Tibial nerve (tissue), 4 donors: ENCODE results near the gene MARK4. TPM values are rescaled to one million over a fixed set of nuclear protein-coding genes. Genes with fewer than 3 reads are reported as not detected.

ENCODE experiments used
- DNase-seq, 2 donors: peaks; one replicate each; pipeline ENCODE4 v3.0.0-alpha.2; 2019; ENCODE audit warnings: low spot score in 2 of 2
- H3K27ac ChIP-seq, 4 donors: fragments of 200-600 bp; sonication (generic) in 3 of 4; one replicate each; pipeline ENCODE4 v1.5.1; 2017 to 2019; ENCODE audit warnings: mild to moderate bottlenecking in 1 of 4
- H3K27me3 ChIP-seq, 2 donors: fragments of 200-600 bp; sonication (generic) in 1 of 2; one replicate each; pipeline versions ENCODE4 v1.5.1 to v1.6.0; 2017 to 2019
- H3K36me3 ChIP-seq, 3 donors: fragments of 200-600 bp; sonication (generic); one replicate each; pipeline ENCODE4 v1.5.1; 2018 to 2019
- H3K4me1 ChIP-seq, 4 donors: fragments of 200-600 bp; sonication (generic) in 3 of 4; one replicate each; pipeline ENCODE4 v1.5.1; 2017 to 2019
- H3K4me3 ChIP-seq, 4 donors: fragments of 200-600 bp; sonication (generic) in 3 of 4; one replicate each; pipeline ENCODE4 v1.5.1; 2017 to 2019; ENCODE audit warnings: mild to moderate bottlenecking in 1 of 4, moderate library complexity in 1 of 4
- H3K9me3 ChIP-seq, 4 donors: fragments of 200-600 bp; sonication (generic) in 3 of 4; one replicate each; pipeline ENCODE4 v1.5.1; 2017 to 2019
- CTCF ChIP-seq, 5 experiments: fragments of 200-600 bp in 3 of 5; fragments of 450-650 bp in 2 of 5; sonication (generic) in 3 of 5; IDR thresholded peaks; one replicate each; pipeline ENCODE4 v1.5.1; 2016 to 2019; ENCODE audit warnings: antibody characterized with exemption in 5 of 5, mild to moderate bottlenecking in 3 of 5, moderate library complexity in 2 of 5
- EP300 ChIP-seq, 2 donors: sonication (generic); formaldehyde crosslinking; IDR thresholded peaks; one replicate each; pipeline ENCODE4 v1.6.1; 2017; ENCODE audit warnings: antibody characterized with exemption in 2 of 2, mild to moderate bottlenecking in 1 of 2
- POLR2A ChIP-seq, 2 donors: fragments of 450-650 bp; IDR thresholded peaks; one replicate each; pipeline ENCODE4 v1.6.1; 2017; ENCODE audit warnings: antibody characterized with exemption in 2 of 2, mild to moderate bottlenecking in 2 of 2, moderate library complexity in 2 of 2
- WGBS, 2 donors: methylation state at CpG; one replicate each; pipeline ENCODE4 v1.1.5; 2018; 5-methylcytosine and 5-hydroxymethylcytosine counted together
- total RNA-seq, 4 donors: library from RNA; depleted of rRNA; stranded (reverse); fragments of >200 nt; gene quantifications; one replicate each; pipeline ENCODE4 v1.1.0, GENCODE V29; 2016

Gene MARK4
- total RNA-seq, 4 donors from 2014 or later: 12.1 to 34.8 (median 25.9) TPM

DNA sequence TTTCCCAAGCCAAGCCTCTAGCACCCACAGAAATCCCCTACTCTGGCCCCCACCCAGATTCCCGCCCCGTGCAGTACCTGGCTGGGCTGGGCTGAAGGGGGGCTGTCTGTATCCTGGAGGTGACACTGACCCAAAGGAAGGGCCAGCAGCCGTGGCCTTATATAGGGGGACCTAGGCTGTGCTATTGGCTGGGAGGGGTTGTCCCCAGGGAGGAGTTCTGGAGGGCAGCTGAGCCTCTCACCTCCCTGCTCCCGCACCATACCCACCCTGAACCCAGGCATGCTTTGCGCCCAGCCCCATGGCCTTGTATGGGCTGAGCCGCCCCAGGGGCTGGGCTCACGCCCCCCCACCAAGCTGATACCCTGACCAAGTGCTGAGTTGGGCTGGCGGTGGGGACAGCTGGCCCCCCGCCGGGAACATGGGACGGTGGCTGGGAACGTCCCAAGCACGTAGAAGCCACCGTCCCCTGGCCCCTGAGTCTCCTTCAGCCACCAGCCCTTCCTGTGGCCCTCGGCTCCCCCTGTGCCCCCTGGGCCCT, 71.7 kb downstream of the MARK4 start, which contains the start of gene CKM:
Gene CKM (minus strand): TSS at position 132 of the 538 bp plus-strand sequence. CDS start 3,162 bp downstream, outside the sequence.
- Histone ChIP-seq H3K36me3 (no peaks in the 10 kb centered on the region), H3K4me1 (peaks cover 0 to 16% (median 0%) of the 10 kb centered on the region in 4 donors), H3K27ac (no peak within 1 kb of the TSS), H3K9me3 (no peaks in the 10 kb centered on the region), H3K27me3 (peaks cover 0 to 60% of the 10 kb centered on the region in 2 donors), H3K4me3 (no peak within 1 kb of the TSS)
- TF ChIP-seq POLR2A (IDR thresholded peaks at IDR 0.05) (no peak), CTCF (IDR thresholded peaks at IDR 0.05) (no peak), EP300 (IDR thresholded peaks at IDR 0.05) (no peak)
- 33 to 40% methylated on average over 14 of the region's 15 CpGs for WGBS, 2 donors
- DNase-seq: no peak

DNA sequence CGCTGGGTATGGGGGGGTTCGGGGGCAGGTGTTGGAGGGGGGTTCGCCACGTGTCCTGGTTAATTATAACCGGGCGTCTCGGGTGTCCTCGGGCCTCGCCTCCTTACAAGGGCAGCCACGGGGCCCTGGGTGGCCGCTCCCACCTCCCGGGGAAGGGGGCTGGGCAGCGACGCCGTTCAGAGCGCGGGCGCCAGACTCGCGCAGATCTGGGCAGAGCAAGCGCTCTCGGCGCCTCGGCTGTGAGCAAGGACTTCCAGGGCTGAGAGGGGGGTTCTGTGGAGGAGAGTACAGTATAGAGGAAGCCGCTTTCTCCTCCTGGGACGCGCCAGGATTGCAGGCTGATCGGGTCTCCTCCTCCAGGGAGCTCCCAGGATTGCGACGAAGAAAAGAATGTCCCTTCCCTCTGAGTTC, 72.6 kb downstream of the MARK4 start:
- Histone ChIP-seq H3K4me3 (no peak overlapping the region), H3K36me3 (no peaks in the 10 kb centered on the region), H3K4me1 (peaks cover 0 to 16% (median 0%) of the 10 kb centered on the region in 4 donors), H3K9me3 (no peaks in the 10 kb centered on the region), H3K27me3 (peaks cover 0 to 52% of the 10 kb centered on the region in 2 donors), H3K27ac (no peak overlapping the region)
- TF ChIP-seq EP300 (IDR thresholded peaks at IDR 0.05) (no peak), POLR2A (IDR thresholded peaks at IDR 0.05) (no peak), CTCF (IDR thresholded peaks at IDR 0.05) (no peak)
- no peak for DNase-seq
- 0 to 3% methylated on average over 22 to 26 of the region's 30 CpGs for WGBS, 2 donors

DNA sequence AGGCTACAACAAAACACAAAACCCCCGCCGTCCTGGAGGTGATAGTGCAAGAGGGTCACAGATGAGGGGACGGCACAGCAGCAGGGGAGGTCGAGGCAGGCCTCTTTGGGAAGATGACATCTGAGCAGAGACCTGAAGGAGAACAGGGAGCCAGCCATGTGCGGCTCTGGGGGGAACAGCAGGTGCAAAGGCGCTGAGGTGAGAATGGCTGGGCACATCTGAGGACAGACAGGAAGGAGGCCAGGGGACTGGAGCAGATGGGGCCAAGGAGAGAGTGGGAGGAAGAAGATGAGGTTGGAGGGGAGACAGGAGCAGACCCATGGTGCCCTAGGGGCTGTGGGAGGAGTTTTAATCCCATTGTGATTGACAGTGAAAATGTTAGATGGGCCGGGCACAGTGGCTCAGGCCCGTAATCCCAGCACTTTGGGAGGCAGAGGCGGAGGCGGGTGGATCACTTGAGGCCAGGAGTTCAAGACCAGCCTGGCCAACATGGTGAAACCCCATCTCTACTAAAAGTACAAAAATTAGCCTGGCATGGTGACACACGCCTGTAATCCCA, 73.4 kb downstream of the MARK4 start:
- Histone ChIP-seq H3K9me3 (no peaks in the 10 kb centered on the region), H3K36me3 (no peaks in the 10 kb centered on the region), H3K4me3 (no peak overlapping the region), H3K27me3 (peaks cover 0 to 44% of the 10 kb centered on the region in 2 donors), H3K27ac (no peak overlapping the region), H3K4me1 (peaks cover 0 to 16% (median 0%) of the 10 kb centered on the region in 4 donors)
- no peak for DNase-seq
- TF ChIP-seq POLR2A (IDR thresholded peaks at IDR 0.05) (no peak), EP300 (IDR thresholded peaks at IDR 0.05) (no peak), CTCF (IDR thresholded peaks at IDR 0.05) (no peak)
- 61 to 63% methylated on average over 11 of the region's 11 CpGs for WGBS, 2 donors

DNA sequence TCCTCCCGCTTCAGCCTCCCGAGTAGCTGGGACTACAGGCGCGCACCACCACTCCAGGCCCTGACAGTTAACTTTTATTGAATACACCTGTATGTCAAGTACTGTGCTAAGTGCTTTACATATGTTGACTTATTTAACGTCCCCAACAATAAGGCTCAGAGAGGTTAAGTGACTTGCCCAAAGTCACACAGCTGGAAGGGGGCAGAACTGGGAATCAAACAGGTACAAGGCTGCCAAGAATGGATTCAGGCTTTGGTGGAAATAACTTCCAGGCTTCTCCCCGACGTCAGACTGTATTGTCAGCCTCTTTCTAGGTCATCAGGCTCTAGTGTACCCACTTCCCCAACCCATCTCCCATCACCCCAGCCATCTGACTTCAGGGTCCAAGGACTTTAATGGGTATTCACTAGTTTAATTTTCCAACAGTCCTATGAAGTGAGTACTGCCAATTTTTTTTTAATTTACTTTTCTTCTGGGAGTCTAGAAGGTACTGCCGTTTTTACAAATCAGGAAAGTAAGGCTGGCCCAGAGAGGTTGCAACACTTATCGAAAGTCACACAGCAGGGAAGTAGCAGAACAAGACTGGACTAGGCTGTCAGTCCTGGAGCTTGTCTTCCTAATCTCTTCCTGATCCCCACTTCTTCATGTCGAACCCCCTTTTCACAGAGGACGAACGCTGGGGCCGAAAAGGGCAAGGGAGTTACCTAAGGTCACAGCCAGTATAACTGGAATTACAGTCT, 76.5 kb downstream of the MARK4 start:
- Histone ChIP-seq H3K9me3 (no peaks in the 10 kb centered on the region), H3K4me3 (no peak overlapping the region), H3K4me1 (peaks cover 0 to 16% (median 0%) of the 10 kb centered on the region in 4 donors), H3K27ac (no peak overlapping the region), H3K36me3 (no peaks in the 10 kb centered on the region), H3K27me3 (peaks cover 0 to 25% of the 10 kb centered on the region in 2 donors)
- 74 to 77% methylated on average over 13 of the region's 13 CpGs for WGBS, 2 donors
- TF ChIP-seq POLR2A (IDR thresholded peaks at IDR 0.05) (no peak), EP300 (IDR thresholded peaks at IDR 0.05) (no peak), CTCF (IDR thresholded peaks at IDR 0.05) (no peak)
- no peak for DNase-seq

DNA sequence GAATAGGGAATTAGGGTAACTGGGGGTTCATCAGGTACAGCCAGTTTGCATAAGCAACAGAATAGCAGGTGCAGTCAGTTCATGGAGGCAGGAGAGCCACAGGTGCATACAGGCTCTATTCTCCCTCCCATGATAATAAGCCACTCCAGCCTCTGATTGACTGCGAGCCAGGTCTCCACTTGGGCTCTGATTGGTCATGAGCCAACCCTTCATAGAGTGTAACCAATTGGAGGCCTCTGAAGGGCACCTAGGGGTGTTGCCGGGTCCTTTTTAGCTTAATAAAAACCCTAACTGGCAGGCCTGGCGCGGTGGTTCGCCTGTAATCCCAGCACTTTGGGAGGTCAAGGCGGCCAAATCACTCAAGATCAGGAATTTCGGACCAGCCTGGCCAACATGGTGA, 80.3 kb downstream of the MARK4 start:
- H3K36me3 ChIP-seq: no peaks in the 10 kb centered on the region
- 81 to 85% methylated on average over 6 to 7 of the region's 7 CpGs for WGBS, 2 donors

More for the DNA sequence above, 80.3 kb downstream of the MARK4 start:
- no peak for TF ChIP-seq POLR2A (IDR thresholded peaks at IDR 0.05)
- TF ChIP-seq EP300 (IDR thresholded peaks at IDR 0.05): no peak
- no peak for TF ChIP-seq CTCF (IDR thresholded peaks at IDR 0.05)
- DNase-seq: no peak
- peaks cover 0 to 2% (median 0%) of the 10 kb centered on the region in 4 donors for H3K4me1 ChIP-seq
- H3K27me3 ChIP-seq: peaks cover 0 to 3% of the 10 kb centered on the region in 2 donors
- H3K27ac ChIP-seq: no peak overlapping the region
- H3K9me3 ChIP-seq: no peaks in the 10 kb centered on the region
- no peak overlapping the region for H3K4me3 ChIP-seq
